ENCODE results near the gene LZTS2.

The LZTS2 gene

DNA sequence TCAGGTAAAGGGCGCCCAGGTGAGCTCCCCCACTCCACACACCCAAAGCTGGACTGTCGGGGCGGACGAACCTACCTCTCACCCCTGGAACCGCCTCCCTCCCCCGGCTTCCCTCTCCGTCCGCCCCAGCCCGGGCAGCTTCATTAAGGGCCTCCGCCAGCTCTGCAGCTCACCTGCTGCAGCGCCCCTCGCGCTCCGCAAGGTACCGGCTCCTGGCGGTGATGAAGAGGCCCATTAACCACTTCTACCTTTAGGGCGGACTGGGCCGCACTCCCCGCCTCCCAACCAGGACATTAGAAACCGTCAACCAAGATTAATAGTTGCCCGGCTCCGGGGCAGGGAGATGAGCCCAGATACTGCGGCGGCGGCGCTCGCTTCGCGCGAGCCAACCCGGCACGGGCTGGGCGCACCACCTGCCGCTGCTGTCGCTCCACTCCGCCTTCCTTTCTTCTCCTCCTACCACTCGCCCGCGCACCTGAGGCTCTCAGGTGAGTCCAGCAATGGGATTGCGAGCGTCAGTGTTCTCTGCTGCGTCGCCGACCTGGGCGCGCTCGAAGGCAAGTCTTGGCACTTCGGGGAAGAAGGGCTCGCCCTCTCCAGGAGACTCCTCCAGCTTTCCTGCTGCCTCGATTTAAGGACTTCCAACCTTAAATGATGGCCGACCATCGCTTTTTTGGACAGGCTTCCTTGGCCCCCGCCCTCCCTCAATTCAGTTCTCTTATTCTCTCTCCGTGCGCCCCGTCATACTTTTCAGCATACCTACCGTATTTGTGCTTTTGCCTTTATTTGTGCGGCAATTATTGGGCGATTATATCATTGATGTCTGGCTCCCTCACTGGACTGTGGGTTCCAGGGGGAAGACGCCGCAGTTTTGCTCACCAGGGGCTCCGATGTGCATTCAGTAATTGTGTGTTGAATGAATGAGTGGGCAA, 48.6 kb downstream of the LZTS2 start:
- no peak overlapping the region for H3K4me3 ChIP-seq (replicated peaks in 1 of 2; ENCODE audit: low read depth in 2 of 2, low read length in 2 of 2)
- TF ChIP-seq, protein P1, sequence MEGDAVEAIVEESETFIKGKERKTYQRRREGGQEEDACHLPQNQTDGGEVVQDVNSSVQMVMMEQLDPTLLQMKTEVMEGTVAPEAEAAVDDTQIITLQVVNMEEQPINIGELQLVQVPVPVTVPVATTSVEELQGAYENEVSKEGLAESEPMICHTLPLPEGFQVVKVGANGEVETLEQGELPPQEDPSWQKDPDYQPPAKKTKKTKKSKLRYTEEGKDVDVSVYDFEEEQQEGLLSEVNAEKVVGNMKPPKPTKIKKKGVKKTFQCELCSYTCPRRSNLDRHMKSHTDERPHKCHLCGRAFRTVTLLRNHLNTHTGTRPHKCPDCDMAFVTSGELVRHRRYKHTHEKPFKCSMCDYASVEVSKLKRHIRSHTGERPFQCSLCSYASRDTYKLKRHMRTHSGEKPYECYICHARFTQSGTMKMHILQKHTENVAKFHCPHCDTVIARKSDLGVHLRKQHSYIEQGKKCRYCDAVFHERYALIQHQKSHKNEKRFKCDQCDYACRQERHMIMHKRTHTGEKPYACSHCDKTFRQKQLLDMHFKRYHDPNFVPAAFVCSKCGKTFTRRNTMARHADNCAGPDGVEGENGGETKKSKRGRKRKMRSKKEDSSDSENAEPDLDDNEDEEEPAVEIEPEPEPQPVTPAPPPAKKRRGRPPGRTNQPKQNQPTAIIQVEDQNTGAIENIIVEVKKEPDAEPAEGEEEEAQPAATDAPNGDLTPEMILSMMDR (IDR thresholded peaks at IDR 0.05; ENCODE audit: low read depth, low read length): no peak
- no peak for DNase-seq (ENCODE audit: low read depth in 2 of 2)

DNA sequence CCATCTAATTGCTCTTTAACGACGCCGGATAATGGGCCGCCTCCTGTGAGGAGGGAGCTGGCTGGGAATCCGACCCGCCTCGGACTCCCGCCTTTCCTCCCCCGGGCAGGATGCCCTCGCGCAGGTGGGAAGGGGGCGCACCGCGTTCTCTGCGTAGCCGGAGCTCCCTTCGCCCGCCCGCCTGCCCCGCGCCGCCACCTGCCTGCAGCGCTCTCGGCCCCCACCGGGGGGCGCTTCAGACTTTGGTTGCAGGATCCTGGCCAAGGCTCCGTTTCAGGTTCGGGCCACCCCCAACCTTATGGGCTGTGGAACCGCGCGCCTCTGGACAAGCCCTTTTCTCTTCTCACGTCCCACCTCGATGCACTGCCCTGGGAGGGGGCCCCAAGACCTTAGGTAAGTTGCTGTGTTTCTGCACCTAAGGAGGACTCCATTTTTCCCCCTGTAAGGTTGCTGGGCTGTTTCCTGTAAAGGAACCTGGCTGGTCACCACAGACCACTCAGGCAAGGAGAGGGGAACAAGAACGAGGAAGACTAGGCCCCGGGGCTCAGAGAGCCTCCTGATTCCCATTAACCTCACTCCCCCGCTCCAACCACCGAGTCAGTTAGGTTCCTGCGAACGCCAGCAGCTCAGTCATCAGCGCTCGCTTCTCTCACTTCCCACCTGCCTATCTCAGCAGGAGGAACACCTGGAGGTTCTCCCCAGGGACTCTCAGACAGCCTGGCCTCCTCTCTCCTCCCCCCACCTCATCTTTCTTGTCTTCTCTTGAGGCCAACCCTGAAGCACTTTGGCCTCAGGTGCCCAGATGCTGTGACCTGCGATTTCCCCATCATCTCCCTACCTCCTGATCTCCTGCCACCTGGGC, 50.8 kb downstream of the LZTS2 start:
- TF ChIP-seq, protein P1 (IDR thresholded peaks at IDR 0.05; ENCODE audit: low read depth, low read length): peak; percentile 67
- peak overlapping the region; percentile 4 to 13 for H3K4me3 ChIP-seq (replicated peaks in 1 of 2; ENCODE audit: low read depth in 2 of 2, low read length in 2 of 2)
- DNase-seq (ENCODE audit: low read depth in 2 of 2): peak; percentile 56 to 57

DNA sequence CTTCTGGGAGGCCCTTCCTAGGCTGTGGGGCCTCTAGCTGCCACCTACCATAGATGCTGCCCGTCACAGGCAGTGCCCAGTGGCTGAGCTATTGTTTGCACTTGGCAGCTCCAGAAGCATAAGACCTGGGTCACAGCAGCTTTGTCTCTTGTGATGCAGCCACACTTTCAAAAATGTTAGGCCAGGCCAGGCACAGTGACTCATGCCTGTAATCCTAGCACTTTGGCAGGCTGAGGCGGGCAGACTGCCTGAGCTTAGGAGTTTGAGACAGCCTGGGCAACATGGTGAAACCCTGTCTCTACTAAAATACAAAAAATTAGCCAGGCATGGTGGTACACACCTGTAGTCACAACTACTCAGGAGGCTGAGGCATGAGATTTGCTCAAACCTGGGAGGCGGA, 52.7 kb downstream of the LZTS2 start:
- H3K4me3 ChIP-seq (replicated peaks in 1 of 2; ENCODE audit: low read depth in 2 of 2, low read length in 2 of 2): no peak overlapping the region
- TF ChIP-seq, protein P1 (IDR thresholded peaks at IDR 0.05; ENCODE audit: low read depth, low read length): no peak
- peak; percentile 77 to 80 for DNase-seq (ENCODE audit: low read depth in 2 of 2)

DNA sequence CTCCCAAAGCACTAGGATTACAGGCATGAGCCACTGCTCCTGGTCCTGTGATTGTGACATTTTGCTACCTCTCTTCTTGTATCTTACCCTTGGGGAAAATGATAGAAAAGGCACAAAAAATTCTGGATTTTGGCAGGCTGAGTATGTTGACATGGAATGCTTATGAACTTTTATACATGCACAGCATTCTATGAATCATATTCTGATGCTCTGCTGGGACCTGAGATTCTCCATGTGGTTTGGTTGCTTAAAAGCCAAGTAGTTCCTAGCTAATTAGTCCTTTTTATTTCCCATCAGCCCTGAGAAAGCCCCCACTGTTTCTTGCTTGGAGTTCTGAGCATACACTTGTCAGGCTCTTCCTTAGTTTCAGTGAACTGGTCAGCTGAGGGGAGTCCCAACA, 53.9 kb downstream of the LZTS2 start:
- H3K4me3 ChIP-seq (replicated peaks in 1 of 2; ENCODE audit: low read depth in 2 of 2, low read length in 2 of 2): no peak overlapping the region
- TF ChIP-seq, protein P1 (IDR thresholded peaks at IDR 0.05; ENCODE audit: low read depth, low read length): no peak
- DNase-seq (ENCODE audit: low read depth in 2 of 2): peak; percentile 36 to 68

DNA sequence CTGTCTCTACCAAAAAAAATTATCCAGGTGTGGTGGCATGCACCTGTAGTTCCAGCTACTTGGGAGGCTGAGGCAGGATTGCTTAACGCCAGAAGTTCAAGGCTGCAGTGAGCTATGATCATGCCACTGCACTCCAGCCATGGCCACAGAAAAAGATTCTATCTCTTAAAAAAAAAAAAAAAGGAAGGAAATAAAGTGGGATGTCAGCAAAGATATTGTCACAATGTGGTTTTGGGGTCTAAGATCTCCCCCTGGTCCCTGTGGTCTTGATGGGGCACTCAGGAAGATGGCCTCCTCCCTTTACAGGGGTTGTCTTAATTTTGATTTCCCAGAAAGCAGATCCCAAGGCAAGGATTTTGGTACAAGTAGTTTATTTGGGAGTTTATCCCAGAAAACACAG, 54.7 kb downstream of the LZTS2 start:
- TF ChIP-seq, protein P1 (IDR thresholded peaks at IDR 0.05; ENCODE audit: low read depth, low read length): no peak
- no peak for DNase-seq (ENCODE audit: low read depth in 2 of 2)
- no peak overlapping the region for H3K4me3 ChIP-seq (replicated peaks in 1 of 2; ENCODE audit: low read depth in 2 of 2, low read length in 2 of 2)

DNA sequence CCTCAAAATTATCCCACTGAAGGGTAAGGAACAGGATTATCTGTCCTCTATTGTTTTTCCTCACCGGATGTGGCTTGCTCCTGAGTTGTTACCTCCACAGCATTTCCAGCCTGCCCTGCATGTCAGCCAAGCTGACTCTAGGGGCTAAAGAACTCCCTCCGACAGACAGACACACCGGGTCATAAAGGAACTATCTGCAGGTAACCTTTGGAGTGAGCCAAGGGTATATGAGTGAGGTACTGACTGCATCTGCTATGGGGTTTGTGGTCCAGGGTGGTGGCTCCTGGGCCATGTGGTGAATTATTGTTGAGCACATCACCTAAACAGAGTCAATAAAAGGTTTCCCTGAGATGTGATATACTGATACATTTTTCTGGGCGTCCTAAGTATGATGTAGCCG, 55.3 kb downstream of the LZTS2 start:
- TF ChIP-seq, protein P1 (IDR thresholded peaks at IDR 0.05; ENCODE audit: low read depth, low read length): no peak
- DNase-seq (ENCODE audit: low read depth in 2 of 2): no peak
- no peak overlapping the region for H3K4me3 ChIP-seq (replicated peaks in 1 of 2; ENCODE audit: low read depth in 2 of 2, low read length in 2 of 2)

All from cardiac fibroblast (primary cell).